IPS-20b (cell line): ENCODE data around the gene CFAP161.

ENCODE experiments used
- H3K27ac ChIP-seq: one replicate; pipeline ENCODE4 v1.5.1; 2013; ENCODE audit warnings: low read length
- H3K27me3 ChIP-seq: 2 replicates; pipeline ENCODE4 v1.6.1; 2013; ENCODE audit warnings: mild to moderate bottlenecking, low read length, inconsistent platforms; ENCODE audit not compliant: insufficient read depth
- H3K36me3 ChIP-seq: 2 replicates; pipeline ENCODE4 v1.6.1; 2013; ENCODE audit warnings: low read depth, mild to moderate bottlenecking, inconsistent platforms, low read length, moderate library complexity; ENCODE audit not compliant: insufficient read depth
- H3K4me1 ChIP-seq: 2 replicates; pipeline ENCODE4 v1.6.1; 2013; ENCODE audit warnings: mild to moderate bottlenecking, control low read depth, inconsistent platforms, low read length, moderate library complexity; ENCODE audit not compliant: insufficient read depth
- H3K4me3 ChIP-seq: 2 replicates; pipeline ENCODE4 v1.5.1; 2013; ENCODE audit warnings: mild to moderate bottlenecking, low read length, inconsistent platforms
- H3K9ac ChIP-seq: 2 replicates; pipeline ENCODE4 v1.6.1; 2013; ENCODE audit warnings: low read depth, mild to moderate bottlenecking, inconsistent platforms, low read length, moderate library complexity
- H3K9me3 ChIP-seq: 2 replicates; pipeline ENCODE4 v1.6.1; 2013; ENCODE audit warnings: mild to moderate bottlenecking, low read depth, low read length, inconsistent platforms; ENCODE audit not compliant: insufficient read depth

CFAP161 gene

DNA sequence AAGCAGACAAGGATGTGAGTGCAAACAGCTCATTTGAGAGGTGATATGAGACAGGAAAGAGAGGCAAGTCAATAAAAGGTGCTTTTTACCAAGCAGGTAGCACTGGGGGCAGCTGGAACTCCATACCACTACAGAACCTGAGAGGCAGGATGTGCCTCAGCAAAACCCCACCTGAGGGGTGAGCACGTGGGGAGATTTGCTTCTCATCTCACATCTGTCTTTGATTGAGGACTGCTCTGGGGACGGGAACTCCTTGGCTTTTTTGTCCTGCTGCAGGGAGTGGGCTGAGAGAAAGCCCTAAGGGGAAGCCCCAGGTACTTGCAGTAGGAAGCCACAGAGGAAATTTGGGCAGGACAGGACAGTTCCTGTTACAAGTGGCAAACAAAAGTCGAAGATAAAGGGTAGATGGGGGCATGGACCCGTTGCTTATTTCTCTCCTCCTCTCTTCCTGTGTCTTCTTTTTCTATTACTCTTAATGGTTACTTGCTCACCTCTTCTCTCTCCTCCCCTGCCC lies 27.1 kb downstream of the CFAP161 start:
- H3K4me1 ChIP-seq = no peaks in the 10 kb centered on the region
- H3K9ac ChIP-seq = no peak overlapping the region
- H3K9me3 ChIP-seq = no peaks in the 10 kb centered on the region
- H3K27ac ChIP-seq = no peak overlapping the region
- no peak overlapping the region for H3K4me3 ChIP-seq
- no peaks in the 10 kb centered on the region for H3K36me3 ChIP-seq
- H3K27me3 ChIP-seq = no peaks in the 10 kb centered on the region

DNA sequence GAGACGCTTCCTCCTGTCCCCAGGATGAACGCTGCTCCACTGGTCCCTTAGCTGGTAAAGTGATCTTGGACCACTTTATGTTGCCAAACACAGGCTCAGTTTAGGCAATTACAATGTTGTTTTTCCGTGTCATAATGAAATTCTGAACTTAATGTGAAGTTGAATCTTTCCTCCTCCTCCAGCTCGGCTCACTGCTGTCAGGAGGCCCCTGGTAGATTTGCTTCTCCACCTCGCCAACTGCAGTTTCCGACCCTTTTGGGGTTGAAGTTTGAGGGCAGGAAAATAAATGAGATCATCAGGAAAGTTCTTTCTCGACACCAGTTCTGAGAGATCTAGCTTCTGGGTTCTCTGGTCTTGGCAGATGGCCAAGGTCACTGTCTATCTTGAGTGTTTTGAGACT lies 27.8 kb downstream of the CFAP161 start:
- Histone ChIP-seq H3K9me3 (no peaks in the 10 kb centered on the region), H3K4me3 (no peak overlapping the region), H3K27me3 (no peaks in the 10 kb centered on the region)

DNA sequence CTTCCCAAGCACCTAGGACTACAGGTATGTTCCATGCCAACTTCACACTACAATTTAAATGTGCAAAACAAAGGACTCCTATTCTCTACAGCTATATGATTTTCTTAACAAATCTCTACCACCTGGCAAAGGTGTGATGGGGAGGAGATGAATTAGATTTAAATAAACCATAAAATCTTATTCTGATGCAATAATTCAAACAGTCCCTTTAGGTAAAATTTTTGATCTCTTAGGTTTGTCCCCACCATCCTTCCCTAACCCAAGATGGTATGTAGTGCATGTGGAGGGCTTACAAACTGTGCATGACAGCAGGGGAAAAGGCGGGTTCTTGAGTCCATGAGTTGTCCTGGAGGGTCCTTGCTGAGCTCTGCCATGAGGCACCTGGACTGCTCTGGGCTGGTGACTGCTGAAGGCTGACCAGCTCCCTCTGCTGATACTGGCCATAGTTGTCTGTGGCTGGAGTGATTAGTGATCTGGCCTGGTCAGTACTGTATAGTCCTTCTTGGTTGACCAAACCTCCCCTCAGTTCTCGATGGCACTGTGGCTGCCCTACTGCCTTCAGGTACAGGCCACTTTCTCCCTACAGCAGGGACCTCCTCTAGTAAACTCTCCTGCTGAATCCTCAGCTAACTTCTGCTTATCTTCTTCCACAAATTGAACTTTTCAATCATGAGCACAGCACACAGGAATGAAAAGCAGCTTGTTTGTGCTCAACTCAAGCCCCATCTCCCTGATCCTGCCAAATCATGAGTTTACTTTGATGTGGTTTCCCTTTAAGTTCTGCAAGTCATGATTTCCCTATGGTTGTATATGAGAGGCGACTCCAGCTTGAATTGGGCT lies 30.1 kb downstream of the CFAP161 start:
- Histone ChIP-seq H3K27ac (no peak overlapping the region), H3K9me3 (no peaks in the 10 kb centered on the region), H3K27me3 (no peaks in the 10 kb centered on the region), H3K4me3 (no peak overlapping the region), H3K4me1 (no peaks in the 10 kb centered on the region), H3K36me3 (no peaks in the 10 kb centered on the region), H3K9ac (no peak overlapping the region)

More for the DNA sequence above, 27.8 kb downstream of the CFAP161 start:
- H3K4me1 ChIP-seq = no peaks in the 10 kb centered on the region
- no peak overlapping the region for H3K9ac ChIP-seq
- no peak overlapping the region for H3K27ac ChIP-seq
- no peaks in the 10 kb centered on the region for H3K36me3 ChIP-seq

DNA sequence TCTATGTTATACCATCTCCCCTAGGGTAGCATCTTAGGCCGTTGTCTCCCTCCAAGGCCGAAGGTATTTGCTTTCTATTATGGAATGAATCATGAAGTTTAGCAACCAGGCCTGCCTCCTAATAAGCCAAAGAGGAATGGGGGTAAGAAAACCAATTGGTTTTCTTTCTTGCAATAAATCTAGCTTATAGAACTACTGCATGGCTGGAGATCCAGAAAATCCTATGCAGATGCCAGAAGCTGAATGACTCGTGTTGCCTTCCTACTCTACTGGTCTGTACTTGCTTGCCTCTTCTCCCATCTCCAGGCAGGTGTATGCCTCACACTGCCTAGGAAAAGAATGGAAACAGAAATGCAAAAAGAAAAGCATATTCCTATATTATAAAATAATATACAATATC lies 31.5 kb downstream of the CFAP161 start:
- no peak overlapping the region for H3K9ac ChIP-seq
- H3K4me1 ChIP-seq = no peaks in the 10 kb centered on the region
- no peaks in the 10 kb centered on the region for H3K36me3 ChIP-seq
- no peak overlapping the region for H3K4me3 ChIP-seq
- H3K9me3 ChIP-seq = no peaks in the 10 kb centered on the region
- no peaks in the 10 kb centered on the region for H3K27me3 ChIP-seq
- no peak overlapping the region for H3K27ac ChIP-seq

DNA sequence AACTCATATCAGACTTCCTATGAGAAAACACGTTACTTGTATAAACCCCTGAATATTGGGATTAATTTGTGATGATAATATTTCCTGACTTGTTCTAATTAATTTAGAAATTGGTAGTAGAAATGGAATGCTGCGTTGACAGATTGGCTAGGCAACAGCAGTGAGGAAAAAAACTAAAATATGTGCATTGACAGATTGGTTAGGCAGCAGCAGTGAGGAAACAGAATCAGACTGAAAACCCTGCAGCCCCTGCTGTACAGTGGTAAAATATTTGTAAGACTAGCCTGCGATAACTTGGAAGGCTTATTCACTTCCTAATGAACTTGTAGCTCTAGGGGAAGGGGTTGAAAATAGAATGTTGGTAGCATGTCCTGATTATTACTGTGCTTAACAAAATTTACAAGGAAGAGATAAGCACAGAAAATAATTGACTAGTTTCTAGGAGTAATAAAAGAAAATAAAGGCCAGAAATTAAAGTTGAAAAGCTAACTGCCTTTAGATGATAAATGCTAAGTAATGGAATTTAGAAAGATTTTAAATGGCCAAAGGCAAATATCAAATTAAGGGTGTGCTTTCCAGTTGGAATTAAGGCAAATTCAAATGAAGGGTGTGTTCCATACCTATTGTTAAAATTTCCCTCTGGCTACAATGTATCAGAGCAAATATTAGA lies 32.7 kb downstream of the CFAP161 start:
- H3K27ac ChIP-seq = no peak overlapping the region
- no peaks in the 10 kb centered on the region for H3K36me3 ChIP-seq
- H3K4me3 ChIP-seq = no peak overlapping the region
- no peaks in the 10 kb centered on the region; the same call in 1 of the 2 replicates for H3K27me3 ChIP-seq
- H3K4me1 ChIP-seq = no peaks in the 10 kb centered on the region
- H3K9ac ChIP-seq = no peak overlapping the region
- no peaks in the 10 kb centered on the region for H3K9me3 ChIP-seq

DNA sequence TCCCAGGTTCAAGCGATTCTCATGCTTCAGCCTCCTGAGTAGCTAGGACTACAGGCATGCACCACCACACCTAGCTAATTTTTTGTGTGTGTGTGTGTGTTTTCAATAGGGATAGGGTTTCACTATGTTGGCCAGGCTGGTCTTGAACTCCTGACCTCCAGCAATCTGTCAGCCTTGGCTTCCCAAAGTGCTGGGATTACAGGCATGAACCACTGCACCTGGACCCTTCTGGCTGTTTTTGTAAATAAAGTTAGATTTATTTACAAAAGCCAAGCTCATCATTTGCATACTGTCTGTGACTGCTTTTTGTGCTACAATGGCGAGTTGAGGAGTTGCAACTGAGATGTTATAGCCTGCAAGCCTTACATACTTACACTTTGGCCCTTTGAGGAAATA lies 34.1 kb downstream of the CFAP161 start:
- Histone ChIP-seq H3K27me3 (no peaks in the 10 kb centered on the region; the same call in 1 of the 2 replicates), H3K4me3 (no peak overlapping the region), H3K9me3 (no peaks in the 10 kb centered on the region), H3K4me1 (no peaks in the 10 kb centered on the region), H3K9ac (no peak overlapping the region), H3K36me3 (no peaks in the 10 kb centered on the region), H3K27ac (no peak overlapping the region)

DNA sequence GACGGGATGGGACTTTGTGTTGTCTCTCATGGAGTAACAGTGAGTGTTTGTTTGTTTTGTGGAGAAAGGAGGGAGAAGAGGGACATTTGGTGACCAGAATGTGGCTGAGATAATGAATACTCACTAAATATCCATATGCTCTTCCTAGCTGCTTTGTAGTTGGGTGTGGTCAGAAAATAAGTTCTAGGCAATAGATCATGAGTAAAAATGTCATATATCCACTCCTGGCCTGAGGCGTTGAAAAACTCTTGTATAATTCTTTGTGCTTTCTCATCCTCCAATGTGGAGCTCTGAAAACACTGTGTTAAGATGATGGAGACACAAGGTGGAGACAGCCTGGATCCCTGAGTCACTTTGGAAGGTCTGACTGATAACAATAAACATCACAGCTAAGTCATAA lies 34.6 kb downstream of the CFAP161 start:
- Histone ChIP-seq H3K27me3 (no peaks in the 10 kb centered on the region; the same call in 1 of the 2 replicates), H3K36me3 (no peaks in the 10 kb centered on the region), H3K9me3 (no peaks in the 10 kb centered on the region), H3K27ac (no peak overlapping the region), H3K4me1 (no peaks in the 10 kb centered on the region), H3K9ac (no peak overlapping the region), H3K4me3 (no peak overlapping the region)

DNA sequence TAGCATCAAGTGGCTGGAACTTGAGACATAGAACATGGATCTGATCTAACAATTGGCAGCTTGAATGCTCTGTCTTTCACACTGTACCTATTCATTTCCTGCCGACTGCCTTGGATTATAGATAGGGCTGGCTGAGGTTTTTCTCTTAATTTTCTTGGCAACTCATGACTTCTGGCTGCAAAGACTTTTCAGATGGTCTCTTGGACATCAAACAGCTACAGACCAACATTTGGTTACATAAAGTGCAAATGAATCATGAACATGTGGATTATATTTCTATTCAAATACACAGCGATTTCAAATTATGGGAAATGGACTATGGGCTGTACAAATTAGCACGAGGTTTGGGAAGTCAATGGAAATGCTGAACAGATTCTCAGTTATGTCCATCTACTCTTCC lies 36.4 kb downstream of the CFAP161 start:
- Histone ChIP-seq H3K9me3 (no peaks in the 10 kb centered on the region), H3K4me3 (no peak overlapping the region), H3K4me1 (no peaks in the 10 kb centered on the region), H3K36me3 (no peaks in the 10 kb centered on the region), H3K9ac (no peak overlapping the region), H3K27ac (no peak overlapping the region), H3K27me3 (no peaks in the 10 kb centered on the region; the same call in 1 of the 2 replicates)

DNA sequence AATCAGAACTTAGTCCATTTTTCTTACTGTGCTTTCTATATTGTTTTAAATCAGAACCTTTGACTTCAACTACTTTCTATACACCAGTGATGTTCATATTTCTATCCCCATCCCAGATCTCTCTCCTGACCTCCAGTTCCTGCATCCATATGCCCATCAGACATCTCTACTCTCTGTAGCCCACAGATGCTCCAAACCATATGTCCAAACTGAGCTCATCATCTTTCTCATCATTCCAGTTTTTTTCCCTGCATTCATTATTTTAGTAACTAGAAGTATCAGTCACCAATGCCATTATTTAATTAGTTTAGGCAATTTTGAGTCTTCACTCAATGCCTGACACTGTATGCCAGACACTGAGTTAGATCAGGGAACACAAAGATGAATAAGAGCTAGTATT lies 37.2 kb downstream of the CFAP161 start:
- Histone ChIP-seq H3K9ac (no peak overlapping the region), H3K4me3 (no peak overlapping the region), H3K4me1 (no peaks in the 10 kb centered on the region), H3K27ac (no peak overlapping the region), H3K9me3 (no peaks in the 10 kb centered on the region), H3K36me3 (no peaks in the 10 kb centered on the region), H3K27me3 (no peaks in the 10 kb centered on the region; the same call in 1 of the 2 replicates)

DNA sequence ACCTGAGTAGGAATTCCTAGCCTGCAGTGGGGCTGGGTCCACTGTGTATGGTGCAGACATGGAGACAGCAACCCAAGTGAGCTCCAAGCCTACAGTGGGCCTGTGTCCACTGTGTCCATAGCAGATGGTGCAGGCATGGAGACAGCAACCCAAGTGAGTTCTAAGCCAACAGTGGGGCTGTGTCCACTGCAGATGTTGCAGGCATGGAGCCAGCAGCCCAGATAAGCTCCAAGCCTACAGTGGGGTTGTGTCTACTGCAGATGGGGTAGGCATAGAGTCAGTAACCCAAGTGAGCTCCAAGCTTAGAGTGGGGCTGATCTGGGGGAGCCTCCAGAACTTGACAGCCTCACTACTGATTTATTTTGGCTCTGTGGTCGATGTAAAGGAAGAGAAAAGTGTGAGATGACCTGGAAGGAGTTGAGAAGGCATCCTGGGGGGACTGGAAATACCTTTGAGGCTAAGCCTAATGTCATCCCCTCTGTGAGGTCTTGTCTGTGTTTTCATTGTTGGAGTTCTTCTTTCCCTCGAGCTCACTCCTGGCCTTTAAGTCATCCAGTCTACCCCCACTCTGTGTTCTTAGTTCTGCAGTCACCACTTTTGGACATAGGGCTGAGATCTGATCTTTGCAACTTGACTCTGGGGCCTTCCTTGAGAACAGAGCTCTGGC lies 40.2 kb downstream of the CFAP161 start:
- H3K36me3 ChIP-seq = no peaks in the 10 kb centered on the region
- H3K9me3 ChIP-seq = no peaks in the 10 kb centered on the region
- H3K27me3 ChIP-seq = no peaks in the 10 kb centered on the region; the same call in 1 of the 2 replicates
- no peak overlapping the region for H3K4me3 ChIP-seq
- H3K27ac ChIP-seq = no peak overlapping the region
- no peak overlapping the region for H3K9ac ChIP-seq
- no peaks in the 10 kb centered on the region for H3K4me1 ChIP-seq

DNA sequence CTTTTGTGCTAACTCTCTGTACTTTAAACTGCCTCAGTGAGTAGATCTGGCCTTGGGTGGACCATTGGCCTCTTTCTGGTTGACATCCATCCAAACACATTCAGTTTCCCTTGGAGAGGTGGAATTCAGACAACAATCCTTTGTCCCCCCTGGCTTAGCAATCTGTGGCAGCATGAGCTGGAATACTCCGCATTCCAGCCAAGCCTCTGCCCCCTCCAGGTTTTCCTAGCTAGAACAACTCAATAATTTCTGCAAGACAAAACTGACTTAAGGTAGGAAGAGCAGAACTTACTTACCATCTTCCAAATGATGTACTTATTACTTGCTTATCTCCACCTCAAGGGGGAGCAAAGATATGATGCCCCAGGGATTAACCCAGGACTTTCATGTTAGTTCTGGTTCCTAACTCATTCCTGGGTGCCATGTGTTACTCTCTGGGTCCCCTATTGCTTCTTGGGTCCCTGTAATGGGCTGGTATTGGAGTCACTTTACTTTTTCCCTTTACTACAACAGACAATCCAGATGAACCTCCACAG lies 40.8 kb downstream of the CFAP161 start:
- Histone ChIP-seq H3K36me3 (no peaks in the 10 kb centered on the region), H3K9me3 (no peaks in the 10 kb centered on the region), H3K27ac (no peak overlapping the region), H3K9ac (no peak overlapping the region), H3K27me3 (no peaks in the 10 kb centered on the region; the same call in 1 of the 2 replicates), H3K4me3 (no peak overlapping the region), H3K4me1 (no peaks in the 10 kb centered on the region)
